Measurements from ENCODE around the gene PCDHGA1.

PCDHGA1 gene

DNA sequence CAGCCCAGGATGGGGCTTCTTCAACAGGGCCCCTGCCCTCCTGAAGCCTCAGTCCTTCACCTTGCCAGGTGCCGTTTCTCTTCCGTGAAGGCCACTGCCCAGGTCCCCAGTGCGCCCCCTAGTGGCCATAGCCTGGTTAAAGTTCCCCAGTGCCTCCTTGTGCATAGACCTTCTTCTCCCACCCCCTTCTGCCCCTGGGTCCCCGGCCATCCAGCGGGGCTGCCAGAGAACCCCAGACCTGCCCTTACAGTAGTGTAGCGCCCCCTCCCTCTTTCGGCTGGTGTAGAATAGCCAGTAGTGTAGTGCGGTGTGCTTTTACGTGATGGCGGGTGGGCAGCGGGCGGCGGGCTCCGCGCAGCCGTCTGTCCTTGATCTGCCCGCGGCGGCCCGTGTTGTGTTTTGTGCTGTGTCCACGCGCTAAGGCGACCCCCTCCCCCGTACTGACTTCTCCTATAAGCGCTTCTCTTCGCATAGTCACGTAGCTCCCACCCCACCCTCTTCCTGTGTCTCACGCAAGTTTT is 182.1 kb downstream of the PCDHGA1 start:
- peak; percentile 59 to 84 for DNase-seq (ENCODE audit: low read depth in 2 of 2, low spot score in 1 of 2)

DNA sequence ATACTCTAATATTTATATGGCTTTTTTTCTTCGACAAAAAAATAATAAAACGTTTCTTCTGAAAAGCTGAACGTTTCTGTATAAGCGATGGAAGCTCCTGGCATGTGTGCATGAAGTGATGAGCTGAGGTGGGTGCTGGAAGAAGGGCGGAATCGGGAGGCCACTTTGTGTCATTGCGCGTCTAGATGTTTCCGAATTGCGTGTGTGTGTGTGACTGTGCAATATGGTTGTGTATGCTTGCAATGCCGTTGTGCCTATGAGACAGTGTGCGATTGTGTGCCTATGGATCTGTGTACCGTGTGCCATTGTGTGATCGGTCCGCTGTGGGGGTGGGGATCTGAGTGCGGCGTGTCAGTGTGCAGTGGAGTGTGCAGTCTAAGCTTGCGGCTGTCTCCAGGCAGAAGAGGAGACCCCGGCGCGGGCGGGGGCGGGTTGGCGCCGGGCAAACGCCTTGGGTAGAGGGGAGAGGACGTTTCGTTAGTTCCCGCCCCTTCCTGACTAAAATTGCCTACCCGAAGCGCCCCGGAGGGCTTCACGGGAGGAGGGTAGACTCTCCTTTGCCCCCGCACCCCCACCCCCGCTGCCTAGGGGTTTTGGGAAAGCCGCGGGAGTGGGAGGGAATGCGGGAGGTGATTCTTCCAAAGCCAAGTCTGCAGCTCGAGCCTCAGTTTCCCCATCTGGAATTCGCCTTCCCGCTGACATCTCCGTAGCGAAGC is 182.8 kb downstream of the PCDHGA1 start:
- no peak for DNase-seq (ENCODE audit: low read depth in 2 of 2, low spot score in 1 of 2)

DNA sequence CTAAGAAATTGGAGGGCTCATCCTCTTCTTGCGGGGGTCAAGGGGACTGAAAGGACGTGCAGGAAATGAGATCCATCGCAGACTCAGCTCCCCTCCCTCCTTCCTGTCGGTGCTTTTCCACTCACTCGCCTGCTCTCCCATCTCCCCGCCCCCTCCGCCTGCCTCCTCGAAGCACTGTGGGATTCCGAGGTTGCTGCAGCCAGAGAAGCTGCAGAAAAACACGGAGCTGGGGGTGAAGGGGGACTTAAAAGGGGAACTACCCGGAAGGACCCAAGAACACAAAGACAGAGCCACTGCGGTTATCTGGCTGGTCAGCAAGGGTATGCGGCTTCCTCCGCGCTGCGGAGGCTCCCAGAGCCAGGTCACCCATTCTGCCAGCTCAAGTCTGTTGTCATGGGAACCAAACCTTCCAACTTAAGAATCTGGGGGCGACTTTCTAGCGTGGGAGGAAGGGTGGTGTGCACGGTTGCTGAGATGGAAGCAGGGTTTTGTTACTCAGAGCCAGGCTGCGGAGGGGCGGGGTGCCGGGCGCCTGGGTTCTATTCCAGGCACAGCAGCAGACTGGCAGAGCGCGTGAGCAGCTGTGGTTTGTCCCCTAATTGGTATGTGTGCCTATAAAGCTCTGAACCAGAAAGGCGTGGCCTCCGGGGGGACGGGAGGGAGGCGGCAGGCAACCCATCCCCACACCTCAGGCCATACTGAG is 183.5 kb downstream of the PCDHGA1 start:
- peak; percentile 39 to 60 for DNase-seq (ENCODE audit: low read depth in 2 of 2, low spot score in 1 of 2)

DNA sequence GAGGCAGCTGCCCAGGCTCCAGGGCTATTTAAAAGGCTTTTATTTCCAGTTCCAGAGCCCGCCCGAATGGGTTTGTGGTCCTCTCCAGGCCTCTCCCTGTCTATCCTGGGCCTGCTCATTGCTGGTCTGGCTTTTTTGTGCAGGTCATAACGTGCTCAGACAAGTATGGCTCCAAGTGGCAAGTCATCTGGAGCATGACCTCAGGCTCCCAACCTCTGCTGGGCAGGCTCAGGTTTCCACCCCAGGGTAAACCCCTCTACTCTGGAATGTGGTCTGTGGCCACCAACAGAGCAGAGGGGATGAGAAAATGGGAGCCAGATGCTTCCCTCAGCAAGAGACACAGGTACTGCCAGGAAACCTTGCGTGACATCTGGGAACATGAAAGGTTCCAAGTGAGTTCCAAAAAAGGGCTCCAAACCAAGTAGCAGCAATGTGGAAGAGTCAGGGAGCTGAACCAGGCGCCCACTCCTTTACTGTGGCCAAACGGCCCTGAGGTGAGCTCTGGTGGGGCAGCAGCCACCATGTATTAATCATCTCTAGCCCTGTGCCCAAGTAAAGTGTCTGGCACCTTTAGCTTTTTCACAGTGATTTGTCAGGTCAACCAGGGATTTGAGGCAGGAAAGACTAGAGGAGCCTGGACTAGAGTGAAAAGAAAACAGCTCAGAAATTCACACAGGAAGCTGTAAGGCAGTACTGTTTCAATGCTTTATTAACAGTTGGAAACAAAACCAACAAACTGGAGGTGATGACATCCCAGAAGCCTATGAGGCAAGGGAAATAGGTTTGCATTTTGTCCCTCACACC is 184.2 kb downstream of the PCDHGA1 start:
- DNase-seq (ENCODE audit: low read depth in 2 of 2, low spot score in 1 of 2) = no peak

DNA sequence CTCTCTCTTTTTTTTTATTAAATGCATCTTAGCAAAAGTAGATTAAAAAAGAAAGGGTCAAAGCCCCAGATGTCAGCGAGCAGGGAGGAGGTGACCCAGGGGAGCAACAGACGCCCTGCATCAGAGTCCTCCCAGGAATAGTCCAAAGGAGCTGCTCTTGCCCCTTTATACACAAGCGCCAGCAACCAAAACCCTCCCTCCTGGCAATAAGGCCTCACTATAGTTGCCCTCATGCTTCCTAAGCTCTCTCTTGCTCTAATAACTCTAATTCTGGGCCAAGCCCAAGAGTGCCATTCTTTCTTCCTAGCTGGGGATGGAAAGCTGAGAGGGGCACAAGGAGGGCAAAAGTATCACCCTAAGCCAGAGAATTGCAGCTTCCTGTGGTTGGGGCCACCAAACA is 184.8 kb downstream of the PCDHGA1 start:
- DNase-seq (ENCODE audit: low read depth in 2 of 2, low spot score in 1 of 2) = no peak

DNA sequence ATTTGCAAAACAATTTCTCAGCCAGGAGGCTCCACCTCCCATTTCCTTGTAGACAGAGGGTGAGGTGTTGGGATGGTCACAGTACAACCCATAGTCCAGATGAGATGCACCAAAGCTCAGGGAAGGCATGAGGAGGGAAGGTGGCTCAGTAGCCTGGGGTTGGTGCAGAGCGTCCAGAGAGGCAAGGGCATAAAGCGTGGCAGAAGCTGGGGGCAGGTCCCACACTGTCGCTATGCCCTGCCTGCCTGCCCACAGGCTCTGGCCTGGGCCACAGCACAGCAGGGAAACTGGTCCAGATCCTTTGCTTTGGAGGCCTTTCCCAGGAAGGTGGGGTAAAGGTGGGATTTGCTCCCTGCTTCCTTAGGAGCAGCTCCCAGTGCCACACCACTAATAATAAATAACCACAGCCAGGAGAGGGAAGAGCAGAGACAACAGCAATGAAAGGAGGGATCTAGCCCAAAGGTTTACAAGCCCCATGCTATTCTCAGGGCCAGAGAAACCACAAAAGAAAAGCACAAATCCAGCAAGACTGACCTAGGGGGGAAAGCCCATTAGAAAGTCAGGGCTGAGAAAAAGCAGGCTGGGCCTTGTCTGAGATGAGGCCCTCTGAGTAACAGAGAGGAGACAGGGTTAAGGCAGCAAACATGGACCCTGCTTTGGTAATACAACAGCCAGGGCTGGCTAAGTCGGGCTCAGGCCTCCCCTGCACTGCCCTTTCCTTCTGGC is 185.8 kb downstream of the PCDHGA1 start:
- DNase-seq (ENCODE audit: low read depth in 2 of 2, low spot score in 1 of 2) = no peak

DNA sequence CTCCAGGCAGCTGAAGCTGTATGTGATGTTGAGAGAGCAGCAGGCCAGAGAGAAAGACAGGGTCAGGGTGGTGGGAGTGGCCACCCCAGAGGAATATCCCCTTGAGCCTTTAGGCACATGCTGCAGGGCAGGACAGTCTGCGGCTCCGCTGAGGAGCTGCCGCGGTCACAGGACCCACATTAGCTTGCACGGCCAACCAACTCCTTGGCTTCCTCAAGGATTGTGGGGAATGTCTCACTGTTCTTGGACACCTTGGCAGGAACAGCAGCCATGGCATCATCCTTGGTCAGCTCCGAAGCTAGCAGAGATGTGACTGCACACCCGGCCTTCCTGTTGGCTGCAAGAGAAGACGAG is 186.3 kb downstream of the PCDHGA1 start:
- no peak for DNase-seq (ENCODE audit: low read depth in 2 of 2, low spot score in 1 of 2)

DNA sequence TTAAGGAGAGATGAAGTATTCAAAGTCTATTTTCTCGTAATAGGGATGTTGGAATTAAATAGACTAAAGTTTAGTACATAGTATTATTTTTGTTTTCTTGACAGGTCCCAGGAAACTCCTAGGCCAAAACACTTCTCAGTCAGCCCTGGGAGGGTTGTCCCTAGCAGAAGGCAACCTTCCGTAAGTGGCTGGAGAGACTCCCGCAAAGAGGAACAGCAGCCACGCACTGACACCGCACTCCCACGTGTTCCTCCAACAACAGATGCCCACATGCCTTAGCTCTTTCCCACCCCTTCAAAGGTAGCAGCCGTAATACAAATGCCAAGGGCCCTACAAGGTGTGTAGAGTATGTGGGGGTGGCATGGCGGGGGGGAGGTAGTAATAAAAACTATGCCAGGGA is 187.0 kb downstream of the PCDHGA1 start:
- no peak for DNase-seq (ENCODE audit: low read depth in 2 of 2, low spot score in 1 of 2)

DNA sequence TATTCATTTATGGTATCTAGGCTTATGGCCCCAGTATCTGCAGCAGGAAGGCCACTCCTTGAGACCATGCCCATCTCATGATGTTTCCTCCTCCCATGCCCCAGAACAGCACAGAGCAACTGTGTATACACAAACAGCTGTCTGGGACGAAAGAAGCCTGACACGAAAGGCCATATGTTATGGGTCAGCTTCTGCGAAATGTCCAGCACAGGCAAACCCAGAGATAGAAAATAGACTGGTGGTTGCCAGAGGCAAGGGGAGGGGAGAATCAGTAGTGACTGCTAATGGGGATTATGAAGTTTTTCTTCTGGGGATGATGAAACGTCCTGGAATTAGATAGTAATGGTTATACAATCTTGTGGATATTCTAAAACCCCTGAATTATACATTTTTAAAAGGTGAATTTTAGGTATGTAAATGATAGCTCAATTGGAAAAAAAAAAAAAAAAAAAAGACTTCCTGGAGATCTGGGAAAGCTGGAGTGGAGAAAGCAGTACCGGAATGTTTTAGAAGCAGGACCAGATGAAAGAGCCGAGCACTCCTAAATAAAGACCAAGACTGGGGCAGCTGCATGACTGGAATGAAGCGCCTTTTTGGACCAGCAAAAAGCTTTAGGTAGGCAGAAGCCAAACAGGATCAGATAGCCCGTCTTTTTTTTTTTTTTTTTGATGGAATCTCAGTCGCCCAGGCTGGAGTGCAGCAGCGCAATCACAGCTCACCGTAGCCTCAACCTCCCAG is 187.7 kb downstream of the PCDHGA1 start:
- no peak for DNase-seq (ENCODE audit: low read depth in 2 of 2, low spot score in 1 of 2)

DNA sequence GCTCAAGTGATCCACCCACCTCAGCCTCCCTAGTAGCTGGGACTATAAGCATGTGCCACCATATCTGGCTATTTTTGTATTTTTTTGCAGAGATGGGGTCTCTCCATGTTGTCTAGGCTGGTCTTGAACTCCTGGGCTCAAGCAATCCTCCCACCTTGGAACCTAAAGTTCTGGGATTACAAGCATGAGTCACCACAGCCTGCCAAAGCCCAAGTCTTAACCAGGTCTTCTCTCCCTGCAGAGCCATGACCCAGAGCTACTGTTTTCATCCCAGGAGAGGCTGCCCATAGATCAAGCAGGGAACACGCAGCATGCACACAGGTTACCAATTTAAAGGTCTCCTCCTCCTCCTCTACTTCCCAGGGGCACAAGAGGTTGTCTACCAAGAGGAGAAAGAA is 188.3 kb downstream of the PCDHGA1 start:
- DNase-seq (ENCODE audit: low read depth in 2 of 2, low spot score in 1 of 2) = no peak

DNA sequence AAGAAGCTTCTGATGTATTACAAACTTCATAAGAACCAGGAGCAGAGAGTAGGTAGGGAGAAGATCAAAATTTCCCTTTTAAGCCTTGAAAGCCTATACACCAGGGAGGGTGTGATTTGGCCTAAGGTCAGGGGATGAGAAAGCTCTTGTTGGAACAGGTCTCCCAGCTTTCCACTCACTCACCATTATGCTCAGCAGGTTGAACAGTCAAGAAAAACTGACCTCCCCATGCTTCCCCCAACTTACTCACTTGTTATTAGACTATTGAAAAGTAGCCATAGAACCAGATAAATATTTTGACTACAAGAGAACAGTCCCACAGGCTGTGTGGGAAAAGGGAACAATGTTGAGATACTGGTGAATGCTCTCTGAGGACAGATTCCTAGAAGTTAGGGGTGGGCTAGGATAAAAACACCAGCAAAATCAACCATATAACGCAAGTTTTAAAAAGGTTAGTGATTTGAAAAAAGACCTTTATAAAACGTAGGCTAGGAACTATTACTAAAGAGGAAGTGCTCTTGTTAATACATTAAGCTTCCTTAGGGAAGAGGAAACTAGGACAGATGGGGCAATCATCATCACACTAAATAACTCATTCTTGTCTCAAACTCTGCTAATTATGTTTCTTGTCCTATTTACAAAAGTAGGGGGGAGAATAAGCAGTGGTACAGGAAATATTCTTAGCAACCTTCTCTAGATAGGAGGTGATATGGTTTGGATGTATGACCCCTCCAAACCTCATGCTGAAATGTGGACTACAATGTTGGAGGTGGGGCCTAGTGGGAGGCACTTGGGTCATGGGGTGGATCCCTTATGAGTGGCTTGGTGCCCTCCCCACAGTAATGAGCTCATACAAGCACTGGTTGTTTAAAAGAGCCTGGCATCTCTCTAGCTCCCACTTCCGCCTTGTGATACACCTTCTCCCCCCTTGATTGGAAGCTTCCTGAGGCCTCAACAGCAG is 189.6 kb downstream of the PCDHGA1 start:
- no peak for DNase-seq (ENCODE audit: low read depth in 2 of 2, low spot score in 1 of 2)

DNA sequence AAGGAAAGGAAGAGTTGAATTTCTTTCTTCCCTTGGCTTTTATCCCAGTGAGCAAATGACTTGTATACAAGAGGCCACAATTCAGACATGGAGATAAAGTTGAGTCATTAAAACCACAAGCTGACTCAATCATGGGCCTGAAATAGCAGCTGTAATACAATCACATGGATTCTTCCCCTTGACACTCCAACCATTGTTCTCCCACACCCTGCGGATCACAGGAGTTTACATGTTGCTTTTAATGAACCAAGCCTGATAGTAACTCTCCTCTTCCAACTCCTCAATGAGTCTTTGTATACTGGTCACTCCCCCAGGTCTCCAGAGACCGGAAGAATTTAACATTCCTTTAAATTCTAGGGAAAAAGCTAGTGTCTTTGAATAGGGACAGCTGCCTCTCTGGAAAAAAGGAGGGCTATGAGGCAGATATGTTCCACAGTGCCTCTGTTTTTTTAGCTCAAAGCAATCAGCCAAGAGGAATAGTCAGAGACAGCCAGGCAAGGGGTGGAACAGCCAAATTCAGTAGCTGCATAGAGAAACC is 191.0 kb downstream of the PCDHGA1 start:
- DNase-seq (ENCODE audit: low read depth in 2 of 2, low spot score in 1 of 2) = no peak

DNA sequence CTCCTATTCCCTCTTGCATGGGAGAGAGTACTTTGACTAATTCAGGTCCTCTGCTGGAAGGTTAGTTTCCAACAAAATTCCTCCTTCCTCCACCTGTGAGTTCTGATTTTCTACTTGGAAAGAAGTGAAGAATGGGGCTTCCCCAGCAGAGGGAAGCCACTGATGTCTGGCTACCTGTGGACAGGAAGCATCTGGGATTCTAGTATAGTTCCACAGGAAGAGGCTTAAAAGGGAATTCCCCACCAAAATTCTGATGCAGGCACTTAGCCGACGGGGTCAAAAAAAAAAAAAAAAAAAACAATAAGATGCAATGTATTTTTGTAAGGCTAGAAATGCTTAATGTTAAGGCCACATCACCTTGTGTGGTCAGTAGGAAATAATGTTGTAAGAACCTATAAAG is 192.0 kb downstream of the PCDHGA1 start:
- no peak for DNase-seq (ENCODE audit: low read depth in 2 of 2, low spot score in 1 of 2)

DNA sequence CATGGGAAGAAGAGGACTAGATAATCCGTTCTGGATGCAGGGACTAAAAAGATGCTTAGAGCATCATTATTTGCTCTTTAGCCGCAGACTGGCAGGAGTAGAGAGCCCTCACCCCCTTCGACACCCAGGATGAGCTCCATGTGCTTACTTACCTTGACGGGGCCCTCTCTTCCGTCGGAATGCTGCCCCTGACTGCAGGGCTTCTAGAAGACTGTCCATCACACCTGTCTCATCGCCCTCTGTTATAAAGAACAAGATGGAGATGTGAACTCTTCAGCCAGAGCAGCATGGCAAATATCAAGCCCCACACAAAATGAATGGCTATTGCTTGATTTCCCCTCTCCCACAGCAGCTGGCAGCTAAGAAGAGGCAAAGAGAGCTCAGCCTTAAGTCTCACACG is 193.7 kb downstream of the PCDHGA1 start:
- DNase-seq (ENCODE audit: low read depth in 2 of 2, low spot score in 1 of 2) = no peak

DNA sequence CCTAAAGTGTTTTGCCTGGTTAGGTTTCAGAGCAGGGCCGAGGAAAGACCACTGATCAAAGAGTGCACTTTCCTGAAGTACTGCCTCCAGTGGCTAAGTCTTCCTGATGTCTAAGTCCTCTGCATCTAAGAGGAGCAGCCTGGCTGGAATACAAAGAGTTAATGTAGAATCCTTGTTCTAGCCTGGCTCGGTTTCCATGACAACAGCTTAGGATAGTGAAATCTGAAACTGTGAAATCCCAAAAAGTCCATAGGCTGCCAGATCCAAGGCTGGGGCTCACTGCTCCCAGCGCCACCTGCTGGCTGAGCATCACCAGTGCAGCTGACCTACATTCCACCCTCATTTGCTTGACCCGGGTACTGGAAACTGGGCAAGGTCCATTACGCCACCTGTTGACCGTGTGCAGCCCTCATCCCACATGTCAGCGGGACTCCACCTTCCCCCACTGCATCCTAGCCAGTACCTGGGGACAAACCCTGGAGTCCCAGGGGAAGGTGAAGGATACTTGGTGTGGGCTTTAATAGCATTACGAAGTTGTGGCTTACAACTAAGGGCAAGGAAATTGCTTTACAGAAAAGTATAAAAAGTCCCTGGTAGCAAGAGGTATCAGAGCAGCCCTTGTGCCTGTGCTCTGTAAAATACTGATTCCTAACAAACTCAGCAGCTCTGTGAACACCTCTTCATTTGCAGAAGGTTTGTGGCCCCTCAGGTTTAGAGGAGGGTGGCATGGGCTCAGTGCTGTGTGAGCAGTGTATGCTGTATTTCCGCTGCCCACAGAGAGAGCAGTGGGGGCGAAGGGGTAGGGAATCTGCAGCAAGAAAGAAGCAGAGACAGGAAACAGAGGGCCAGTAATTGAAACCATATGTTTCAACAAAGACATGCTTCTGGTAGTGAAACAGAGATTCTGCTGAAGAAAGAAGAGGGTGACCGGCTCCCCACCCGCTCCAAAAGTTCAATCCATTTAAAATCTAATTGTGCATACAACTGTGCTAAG is 194.6 kb downstream of the PCDHGA1 start:
- DNase-seq (ENCODE audit: low read depth in 2 of 2, low spot score in 1 of 2) = no peak

DNA sequence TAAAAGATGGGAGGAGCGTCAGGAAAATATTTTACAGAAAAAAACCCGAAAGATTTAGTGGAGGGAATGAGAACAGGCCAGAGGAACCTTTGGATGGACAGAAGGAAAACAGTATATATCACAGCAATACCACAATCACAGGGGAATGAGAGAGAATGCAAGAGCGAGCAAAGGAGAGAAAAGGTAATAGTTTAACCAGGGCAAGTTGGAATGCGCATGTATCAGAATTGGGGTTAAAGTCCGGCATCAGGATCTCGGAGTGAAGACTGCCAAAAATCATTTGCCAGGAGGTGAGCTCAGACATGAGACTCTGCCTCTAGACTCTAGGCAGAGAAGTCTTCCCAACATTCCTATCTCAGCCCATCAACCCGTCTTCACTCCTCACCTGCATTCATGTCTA is 195.3 kb downstream of the PCDHGA1 start:
- no peak for DNase-seq (ENCODE audit: low read depth in 2 of 2, low spot score in 1 of 2)

DNA sequence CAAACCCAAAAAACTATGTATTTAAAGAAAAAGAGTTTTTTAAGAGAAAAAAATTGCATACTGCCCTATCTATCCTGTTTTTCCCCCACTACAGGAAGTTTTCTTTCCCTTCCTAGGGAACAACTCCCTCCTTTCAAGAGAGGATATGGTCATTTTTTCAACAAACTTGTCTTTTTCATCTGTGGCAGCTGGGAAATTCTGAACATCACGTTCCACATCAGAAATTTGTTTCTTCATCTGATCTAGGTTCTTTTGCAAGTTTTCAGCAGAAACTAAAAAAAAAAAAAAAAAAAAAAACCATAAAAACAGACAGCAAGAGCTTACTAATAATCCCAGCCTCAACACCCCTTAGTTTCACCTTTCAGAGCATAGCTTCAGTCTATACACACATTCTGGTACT is 197.1 kb downstream of the PCDHGA1 start:
- DNase-seq (ENCODE audit: low read depth in 2 of 2, low spot score in 1 of 2) = no peak
